Middle frontal gyrus (tissue), 1 donor: ENCODE measurements around the gene IRF7.

Source experiments
- DNase-seq: peaks from one replicate; pipeline ENCODE4 v3.0.0-alpha.2; 2015; ENCODE audit warnings: low spot score; ENCODE audit errors: extremely low spot score

Gene IRF7

DNA sequence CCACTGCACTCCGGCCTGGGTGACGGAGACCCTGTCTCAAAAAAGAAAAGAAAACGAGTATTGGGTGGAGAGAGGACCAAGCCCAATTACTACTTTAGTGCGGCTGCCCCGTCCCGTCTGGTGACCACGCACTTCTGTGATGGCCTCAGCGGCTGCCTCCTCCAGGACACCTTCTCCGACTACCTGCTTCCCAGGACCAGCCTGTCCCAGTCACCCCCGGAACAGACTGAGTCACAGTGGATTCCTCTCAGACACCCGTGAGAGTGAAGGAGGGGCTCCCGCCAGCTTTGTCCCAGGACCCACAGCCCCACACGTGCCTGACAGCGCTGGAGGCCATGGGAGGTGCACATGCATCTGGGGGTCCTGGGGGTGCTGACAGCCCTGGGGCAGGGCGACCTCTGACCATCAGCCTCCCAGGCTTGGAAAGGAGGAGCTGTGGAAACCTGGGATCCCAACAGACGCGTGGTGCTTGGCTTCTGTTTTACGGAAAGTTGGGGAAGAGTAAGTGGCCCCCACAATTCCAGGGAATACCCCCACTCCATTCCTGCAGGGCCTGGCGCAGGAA, 26.1 kb upstream of the IRF7 start:
- DNase-seq, result no peak

DNA sequence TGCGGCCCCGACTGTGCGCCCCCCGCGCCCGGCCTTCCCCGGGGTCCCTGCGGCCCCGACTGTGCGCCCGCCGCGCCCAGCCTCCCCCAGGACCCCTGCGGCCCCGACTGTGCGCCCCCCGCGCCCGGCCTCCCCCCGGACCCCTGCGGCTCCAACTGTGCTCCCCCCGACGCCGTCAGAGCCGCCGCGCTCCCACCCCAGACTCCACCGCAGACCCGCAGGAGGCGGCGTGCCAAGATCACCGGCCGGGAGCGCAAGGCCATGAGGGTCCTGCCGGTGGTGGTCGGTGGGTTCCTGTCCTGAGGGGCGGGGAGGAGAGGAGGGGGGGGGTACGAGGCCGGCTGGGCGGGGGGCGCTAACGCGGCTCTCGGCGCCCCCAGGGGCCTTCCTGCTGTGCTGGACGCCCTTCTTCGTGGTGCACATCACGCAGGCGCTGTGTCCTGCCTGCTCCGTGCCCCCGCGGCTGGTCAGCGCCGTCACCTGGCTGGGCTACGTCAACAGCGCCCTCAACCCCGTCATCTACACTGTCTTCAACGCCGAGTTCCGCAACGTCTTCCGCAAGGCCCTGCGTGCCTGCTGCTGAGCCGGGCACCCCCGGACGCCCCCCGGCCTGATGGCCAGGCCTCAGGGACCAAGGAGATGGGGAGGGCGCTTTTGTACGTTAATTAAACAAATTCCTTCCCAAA, 24.4 kb upstream of the IRF7 start:
- no peak for DNase-seq

DNA sequence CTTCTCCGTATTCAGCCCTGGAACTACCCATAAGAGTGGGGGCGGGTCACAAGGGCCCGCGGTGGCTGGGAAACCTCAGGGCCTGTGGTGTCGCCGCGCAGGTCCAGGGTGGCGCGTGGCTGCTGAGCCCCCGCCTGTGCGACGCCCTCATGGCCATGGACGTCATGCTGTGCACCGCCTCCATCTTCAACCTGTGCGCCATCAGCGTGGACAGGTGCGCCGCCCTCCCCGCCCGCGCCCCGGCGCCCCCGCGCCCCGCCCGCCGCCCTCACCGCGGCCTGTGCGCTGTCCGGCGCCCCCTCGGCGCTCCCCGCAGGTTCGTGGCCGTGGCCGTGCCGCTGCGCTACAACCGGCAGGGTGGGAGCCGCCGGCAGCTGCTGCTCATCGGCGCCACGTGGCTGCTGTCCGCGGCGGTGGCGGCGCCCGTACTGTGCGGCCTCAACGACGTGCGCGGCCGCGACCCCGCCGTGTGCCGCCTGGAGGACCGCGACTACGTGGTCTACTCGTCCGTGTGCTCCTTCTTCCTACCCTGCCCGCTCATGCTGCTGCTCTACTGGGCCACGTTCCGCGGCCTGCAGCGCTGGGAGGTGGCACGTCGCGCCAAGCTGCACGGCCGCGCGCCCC, 23.7 kb upstream of the IRF7 start:
- DNase-seq, result no peak

DNA sequence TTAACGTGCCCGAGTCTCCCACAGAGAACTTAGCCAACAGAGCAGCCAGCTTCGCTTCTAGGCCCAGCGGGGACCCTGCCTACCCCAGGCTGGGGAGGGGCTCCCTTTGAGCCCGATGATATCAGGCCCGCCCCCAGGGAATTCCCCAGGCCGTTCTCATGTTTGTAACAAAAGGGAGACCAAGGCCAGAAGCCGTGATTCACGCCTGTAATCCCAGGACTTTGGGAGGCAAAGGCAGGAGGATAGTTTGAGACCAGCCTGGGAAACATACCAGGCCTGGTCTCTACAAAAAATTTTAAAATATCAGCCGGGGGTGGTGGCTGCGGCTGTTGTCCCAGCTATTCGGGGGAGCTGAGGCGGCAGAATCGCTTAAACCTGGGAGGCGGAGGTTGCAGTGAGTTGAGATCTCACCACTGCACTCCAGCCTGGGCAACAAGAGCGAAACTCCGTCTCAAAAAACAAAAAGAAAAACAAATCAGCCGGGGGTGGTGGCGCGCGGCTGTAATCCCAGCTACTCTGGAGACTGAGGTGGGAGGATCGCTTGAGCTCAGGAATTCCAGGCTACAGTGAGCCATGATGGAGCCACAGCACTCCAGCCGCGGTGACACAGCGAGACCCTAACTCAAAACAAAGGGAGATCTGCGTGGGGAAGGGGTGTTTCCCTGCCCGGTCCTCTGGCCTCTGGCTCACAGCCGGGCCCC, 23.0 kb upstream of the IRF7 start:
- DNase-seq, result no peak

DNA sequence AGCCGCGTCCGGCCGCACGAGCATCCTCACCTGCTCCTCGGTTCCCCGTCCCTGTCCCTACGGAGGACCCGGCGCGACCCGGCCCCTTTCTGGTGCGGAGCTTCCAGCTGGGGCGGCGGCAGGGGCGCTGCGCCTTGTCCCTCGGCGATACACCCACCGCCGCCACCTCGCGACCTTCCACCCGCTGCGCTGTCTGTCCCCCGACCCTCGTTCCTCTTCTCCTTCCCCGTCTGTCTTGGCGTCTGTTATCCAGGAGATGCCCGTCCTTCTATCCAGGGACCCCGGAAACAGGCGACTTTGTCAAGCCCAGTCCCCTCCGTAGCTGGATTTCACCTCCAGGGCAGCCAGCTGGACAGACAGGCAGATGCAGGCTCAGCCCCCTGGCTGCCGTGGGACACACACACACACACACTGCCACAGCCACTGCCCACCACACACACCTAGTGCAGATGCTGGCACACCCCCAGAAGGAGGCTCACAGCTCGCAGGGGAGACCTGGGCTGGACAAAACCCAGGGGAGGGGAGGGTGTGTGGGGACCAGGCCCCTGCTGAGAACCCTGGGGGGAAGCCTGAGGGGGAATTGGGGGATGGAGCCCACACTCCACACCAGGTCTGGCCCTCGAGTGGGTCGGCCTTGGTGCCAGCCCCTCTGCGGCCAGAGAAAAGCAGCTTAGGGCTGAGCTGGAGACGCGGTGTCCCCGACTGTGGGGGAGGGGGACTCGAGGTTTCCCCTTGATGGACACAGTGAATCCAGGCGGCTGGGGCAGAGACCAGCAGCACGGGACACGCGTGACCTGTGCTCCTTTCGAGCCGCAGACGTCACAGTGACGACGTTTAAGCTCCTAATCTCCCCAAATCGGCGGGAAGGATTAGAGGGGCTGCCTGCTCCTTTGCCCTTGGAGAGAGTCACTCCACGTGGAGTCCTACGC, 22.1 kb upstream of the IRF7 start:
- no peak for DNase-seq

DNA sequence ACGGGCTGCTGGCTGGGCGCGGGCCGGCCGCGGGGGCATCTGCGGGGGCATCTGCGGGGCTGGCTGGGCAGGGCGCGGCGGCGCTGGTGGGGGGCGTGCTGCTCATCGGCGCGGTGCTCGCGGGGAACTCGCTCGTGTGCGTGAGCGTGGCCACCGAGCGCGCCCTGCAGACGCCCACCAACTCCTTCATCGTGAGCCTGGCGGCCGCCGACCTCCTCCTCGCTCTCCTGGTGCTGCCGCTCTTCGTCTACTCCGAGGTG, 21.5 kb upstream of the IRF7 start:
- no peak for DNase-seq

DNA sequence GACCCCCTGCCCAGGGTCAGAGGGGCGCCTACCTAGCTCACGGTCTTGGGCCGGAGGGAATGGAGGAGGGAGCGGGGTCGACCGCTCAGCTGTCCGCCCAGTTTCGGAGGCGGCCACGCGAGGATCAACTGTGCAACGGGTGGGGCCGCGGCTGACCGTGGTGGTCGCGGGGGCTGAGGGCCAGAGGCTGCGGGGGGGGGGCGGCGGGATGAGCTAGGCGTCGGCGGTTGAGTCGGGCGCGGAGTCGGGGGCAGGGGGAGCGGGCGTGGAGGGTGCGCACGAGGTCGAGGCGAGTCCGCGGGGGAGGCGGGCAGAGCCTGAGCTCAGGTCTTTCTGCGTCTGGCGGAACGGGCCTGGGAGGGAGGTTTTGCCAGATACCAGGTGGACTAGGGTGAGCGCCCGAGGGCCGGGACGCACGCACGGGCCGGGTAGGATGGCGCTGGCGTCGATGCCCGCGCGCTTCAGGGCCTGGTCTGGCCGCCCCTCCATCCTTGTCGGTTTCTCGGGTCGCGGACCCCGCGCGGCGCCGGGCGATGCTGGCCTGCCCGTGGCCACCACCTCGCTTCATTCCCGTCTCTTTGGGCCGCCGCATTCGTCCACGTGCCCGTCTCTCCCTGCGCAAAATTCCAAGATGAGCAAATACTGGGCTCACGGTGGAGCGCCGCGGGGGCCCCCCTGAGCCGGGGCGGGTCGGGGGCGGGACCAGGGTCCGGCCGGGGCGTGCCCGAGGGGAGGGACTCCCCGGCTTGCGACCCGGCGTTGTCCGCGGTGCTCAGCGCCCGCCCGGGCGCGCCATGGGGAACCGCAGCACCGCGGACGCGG, 21.0 kb upstream of the IRF7 start, which contains the start of gene DRD4:
Gene DRD4, plus strand, starts transcription at position 759 of the 822 bp plus-strand sequence. Its CDS starts 36 bp downstream, at position 795.
- DNase-seq, result no peak

DNA sequence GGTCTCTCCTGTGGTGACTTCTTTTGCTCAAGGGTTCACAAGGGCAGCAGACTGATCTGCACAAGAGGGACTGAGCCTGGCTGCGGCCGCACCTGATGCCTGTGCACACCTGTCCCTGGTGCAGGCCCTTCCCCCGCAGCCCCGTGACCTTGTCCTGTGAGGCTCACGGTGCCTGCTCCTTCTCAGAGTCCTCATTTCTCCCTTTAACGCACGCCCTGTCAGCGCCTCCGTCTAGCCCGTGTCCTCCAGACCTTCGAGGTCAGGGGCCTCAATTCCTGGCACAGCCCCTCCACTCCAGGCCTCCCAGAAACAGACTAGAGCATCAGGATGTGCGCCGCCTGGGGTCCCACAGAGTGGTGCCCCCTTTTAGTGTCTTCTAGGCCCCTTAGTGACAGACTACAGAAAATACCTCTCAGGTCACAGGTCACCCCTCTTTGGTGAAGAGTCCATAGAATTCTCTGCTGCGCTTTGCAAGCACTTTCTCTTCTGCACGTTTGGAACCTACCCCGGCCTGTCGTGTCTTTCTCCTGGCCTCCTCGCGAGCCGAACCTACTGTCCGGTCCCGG, 20.3 kb upstream of the IRF7 start:
- no peak for DNase-seq

DNA sequence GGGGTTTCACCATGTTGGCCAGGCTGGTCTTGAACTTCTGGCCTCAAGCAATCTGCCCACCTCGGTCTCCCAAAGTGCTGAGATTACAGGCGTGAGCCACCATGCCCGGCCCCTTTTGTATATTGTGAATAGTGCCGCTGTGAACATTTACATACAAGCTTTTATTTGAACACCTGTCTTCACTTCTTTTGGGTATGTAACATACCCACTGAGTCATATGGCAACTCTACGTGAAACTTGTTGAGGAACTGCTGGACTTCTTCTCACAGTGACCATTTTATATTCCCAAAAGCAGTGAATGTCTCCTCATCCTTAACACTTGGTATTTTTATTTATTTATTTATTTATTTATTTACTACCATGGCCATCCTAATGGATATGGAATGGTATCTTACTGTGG, 15.1 kb upstream of the IRF7 start:
- DNase-seq, result no peak

DNA sequence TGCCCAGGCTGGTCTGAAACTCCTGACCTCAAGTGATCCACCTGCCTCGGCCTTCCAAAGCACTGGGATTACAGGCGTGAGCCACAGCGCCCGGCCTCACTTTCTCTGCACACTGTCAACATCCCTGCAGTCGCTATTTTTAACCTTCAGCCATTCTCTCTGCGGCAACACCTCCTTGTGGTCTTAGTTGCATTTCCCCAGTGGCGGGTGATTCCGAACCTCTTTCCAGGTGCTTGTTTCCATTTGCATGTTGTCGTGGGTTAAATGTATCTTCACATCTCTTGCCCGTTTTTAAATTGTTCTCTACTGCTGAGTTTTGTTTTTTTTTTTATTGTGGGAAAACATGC, 13.5 kb upstream of the IRF7 start:
- DNase-seq, result no peak

DNA sequence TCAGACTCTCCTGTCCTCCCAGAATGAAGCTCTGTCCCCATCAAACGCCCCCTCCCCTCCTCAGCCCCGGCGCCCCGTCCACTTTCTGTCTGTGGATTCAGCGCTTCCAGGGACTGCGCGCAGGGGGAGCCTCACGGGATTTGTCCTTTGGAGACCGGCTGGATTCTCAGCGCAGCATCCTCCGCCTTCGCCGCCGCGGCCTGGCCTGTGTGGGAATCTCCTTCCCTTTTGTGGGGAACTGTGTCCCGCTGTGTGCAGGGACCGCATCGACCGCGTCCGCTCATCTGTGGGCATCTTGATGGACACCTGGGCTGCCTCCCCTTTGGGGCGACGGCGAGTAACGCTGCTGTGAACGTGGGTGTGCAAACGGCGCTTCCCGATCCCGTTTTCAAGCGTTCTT, 12.3 kb upstream of the IRF7 start:
- DNase-seq, result no peak

DNA sequence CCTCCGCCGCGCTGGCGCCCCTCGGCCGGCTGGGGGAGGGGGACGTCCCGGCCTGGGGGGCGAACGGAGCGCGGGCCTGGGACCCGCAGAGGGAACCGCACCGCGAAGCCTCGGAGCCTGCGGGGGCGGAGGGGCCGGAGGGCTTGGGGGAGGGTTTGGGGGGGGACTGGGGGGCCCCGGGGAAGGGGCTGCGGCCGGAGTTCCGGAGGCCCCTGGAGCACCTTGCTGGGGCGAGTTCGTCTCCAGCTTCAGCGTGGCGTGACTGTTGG, 11.5 kb upstream of the IRF7 start:
- no peak for DNase-seq

DNA sequence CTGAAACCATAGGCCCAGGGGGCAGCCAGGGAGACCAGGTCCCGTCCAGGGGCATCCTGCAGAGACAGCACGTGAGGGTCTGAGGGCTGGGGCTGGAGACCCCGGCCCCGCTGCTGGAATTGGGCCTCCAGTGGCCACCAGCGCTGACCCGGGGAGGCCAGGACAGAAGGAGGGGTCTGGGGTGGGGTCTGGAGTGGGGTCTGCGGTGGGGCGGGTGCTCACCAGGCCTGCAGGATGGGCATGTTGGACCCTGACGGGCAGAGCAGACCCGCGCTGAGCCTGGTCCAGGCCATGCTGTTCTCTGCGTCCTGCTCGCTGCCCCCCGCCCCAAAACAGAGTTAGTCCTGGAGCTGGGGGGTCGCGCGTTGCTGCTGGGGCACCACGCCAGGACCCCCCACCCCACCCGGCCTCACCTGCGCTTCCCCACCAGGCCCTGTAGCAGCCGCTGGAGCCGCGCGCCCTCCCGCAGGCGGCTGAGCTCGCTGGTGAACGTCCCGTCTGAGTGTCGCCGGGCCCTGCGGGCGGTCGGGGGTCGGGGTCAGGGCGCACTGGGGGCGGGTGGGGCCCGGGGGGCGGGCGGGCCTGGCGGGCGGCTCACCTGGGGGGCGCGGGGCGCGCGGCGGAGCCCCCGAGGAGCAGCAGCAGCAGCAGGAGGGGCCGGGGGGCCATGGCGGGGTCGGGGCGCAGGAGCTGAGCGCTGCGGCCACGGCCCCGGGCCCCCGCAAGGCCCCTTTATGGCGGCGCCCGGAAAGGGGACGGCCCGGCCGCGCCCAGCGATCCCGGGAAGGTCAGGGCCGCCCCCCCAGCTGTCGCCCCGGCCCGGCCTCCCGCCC, 10.9 kb upstream of the IRF7 start, which contains the start of gene SCT:
Gene SCT, minus strand, starts transcription at position 707 of the 833 bp plus-strand sequence. Its CDS starts 38 bp downstream, at position 669.
- DNase-seq, result no peak

DNA sequence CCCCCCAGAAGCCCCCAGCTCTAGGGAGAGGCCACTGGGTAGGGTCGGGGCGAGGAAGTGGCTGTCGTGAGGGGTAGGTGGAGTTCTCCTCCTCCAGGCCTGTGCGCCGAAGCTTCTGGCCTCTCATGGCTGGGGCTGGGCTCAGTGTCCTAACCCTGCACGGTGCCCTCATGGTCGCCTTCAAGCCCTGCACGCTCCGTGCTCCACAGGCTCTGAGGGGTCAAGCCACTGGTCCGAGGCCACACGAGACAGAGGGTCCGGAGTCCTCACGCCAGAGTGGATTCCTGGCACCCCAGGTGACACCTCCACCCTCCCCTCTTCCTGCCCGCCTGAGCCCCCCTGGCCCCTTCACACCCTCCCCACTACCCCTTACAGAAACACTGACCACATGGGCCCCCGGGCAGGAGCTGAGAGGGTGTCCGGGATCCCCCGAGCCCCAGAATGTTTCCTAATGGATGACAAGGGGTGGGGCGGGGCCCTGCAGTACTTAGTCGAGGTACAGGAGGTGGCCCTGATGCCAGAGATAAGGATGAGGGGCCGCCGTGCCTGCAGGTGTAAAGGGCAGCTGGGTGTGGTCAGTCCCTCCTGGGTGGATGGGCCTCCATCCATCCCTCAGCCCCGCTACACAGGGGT, 10.0 kb upstream of the IRF7 start:
- no peak for DNase-seq

DNA sequence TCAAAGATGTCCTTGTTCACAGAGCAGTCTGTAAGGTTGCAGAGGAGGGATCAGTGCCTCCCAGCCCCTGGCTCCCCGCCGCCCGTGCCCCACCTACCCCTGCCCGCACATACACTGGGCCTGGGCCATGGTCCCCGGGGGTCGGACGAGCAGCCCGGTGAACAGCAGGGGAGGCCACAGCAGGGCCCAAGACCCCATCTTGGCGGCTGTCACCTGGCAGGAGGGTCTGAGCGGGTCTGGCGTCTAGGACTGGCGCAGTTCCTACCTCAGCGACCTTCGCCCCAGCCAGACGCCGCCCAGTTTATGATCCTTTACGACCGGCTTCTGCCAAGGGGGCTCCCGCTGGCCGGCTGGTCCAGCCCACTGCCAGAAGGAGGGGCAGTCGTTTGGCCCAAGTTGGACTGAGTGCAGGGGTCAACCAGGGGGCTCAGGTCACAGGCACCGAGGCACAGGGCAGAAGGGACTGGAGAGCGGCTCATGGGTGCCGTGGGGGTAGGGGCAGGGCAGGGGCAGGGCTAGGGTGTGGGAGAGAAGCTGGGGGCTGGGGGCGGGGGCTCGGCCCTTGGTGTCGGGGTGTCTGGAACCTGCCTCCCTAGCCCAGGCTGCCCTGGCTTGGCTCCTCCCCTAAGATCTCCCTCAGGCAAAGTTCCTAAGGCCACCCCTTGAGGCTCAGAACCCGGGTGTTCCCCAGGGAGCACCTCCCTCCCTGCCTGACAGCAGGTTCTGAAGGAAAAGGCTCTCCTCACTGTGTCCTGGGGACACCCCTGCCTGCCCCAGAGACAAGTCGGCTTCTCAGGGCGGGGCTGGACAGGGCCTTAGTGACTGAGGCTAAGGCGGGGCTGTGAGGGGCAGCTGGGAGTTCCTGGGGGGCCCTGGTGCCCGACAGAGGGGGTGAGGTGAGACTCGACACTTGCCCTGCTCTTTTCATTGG, 9.2 kb upstream of the IRF7 start, which contains the start of gene CDHR5:
Gene CDHR5, minus strand, starts transcription at position 251 of the 931 bp plus-strand sequence. Its CDS starts 53 bp downstream, at position 198.
- no peak for DNase-seq

DNA sequence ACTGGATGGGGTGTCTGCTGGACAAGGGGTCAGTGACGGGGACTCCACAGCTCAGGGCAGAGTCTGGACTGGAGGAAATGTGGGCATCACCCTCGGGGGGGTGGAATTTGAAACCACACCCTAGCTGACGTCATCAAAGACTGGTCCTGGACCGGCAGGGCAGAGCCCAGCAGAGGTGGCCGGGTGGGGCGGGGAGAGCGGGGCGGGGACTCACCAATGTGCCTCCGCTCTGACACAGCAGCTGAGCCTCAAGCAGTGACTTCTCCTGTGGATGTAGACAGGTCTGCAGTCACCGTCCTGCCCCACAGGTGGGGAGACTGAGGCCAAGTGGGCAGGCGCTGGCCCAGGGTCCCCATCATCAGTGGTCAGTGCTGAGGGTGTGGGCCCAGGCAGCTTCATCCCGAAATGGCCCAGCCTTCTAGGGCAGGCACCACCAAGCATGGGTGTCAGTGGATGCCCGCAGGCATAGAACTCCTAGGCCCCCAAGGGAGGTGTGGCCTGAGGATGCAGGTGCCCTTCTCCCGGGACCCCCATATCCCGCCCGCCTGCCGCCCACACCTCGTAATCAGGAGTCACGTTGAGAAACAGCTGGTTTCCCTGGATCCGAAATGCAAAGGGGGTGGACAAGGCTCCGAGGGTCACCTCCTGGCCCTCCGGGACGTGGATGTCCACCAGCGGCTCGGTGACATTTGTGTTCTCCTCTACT, 8.4 kb upstream of the IRF7 start:
- no peak for DNase-seq

DNA sequence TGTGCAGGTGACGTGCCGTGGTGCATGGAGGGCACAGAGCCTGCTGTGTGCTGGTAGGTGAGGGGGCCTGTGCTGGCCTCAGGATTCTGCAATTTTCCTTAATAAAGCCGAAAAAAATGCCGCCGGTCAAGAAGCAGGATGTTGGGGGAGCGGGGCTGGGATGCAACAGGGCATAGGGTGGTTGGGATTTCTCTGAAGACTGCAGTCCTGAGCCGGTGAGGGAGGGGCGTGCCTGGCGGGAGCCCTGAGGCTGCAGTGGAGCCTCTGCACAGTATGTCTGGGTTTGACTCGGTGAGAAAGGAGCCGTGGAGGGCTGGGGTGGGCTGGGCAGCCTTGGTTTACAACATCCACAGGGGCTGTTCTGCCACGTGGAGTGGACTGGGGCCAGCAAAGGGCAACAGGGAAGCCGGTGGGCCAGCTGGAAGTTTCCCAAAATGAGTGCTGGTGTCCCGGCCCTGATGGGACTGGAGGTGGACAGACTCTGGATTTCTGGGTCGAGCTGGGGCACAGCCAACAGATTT, 7.7 kb upstream of the IRF7 start:
- DNase-seq, result no peak
